HCT116 (cell line): ENCODE data around the gene SLC11A1. TPM values are rescaled to one million over a fixed set of nuclear protein-coding genes. Genes with fewer than 3 reads are reported as not detected.

Experiments
- ATAC-seq: fragments of 200-7000 bp; cut with Tn5 transposase; 2 replicates; pipeline ENCODE4 v1.9.1; 2020; ENCODE audit warnings: mild to moderate bottlenecking, moderate library complexity
- BruUV-seq: library from RNA; stranded (reverse); fragments of 400-500 nt; replicated peaks from 2 replicates; lab custom pipeline; 2021; lab: Mats Ljungman, UMichigan
- CTCF ChIA-PET: fragments of 300-600 bp; sonication (Branson Sonifier 250); formaldehyde crosslinking; loops from one replicate; lab custom pipeline; 2021; ENCODE audit warnings: antibody characterized with exemption; lab: Charles Lee
- POLR2A ChIA-PET: fragments of 300-600, 350-600 bp; sonication (Branson Sonifier 250); formaldehyde crosslinking; loops from one replicate; lab custom pipeline; 2021; ENCODE audit warnings: antibody characterized with exemption; lab: Charles Lee
- RAD21 ChIA-PET, 2 experiments: fragments of 300-600 bp; sonication (Branson Sonifier 250); formaldehyde crosslinking; loops; one replicate each; lab custom pipeline; 2023; ENCODE audit warnings: low total read pairs in 2 of 2; ENCODE audit not compliant: uncharacterized antibody in 2 of 2, unreplicated experiment in 2 of 2, low non-redundant PET in 1 of 2; lab: Charles Lee
- DNase-seq: peaks from one replicate; pipeline ENCODE4 v3.0.0-alpha.2; 2010; ENCODE audit warnings: low read depth, low spot score
- H2AFZ ChIP-seq: fragments of 200-600 bp; shearing (Covaris generic), sonication (generic); 2 replicates; pipeline ENCODE4 v1.6.1; 2017; ENCODE audit warnings: low read depth, mixed run types, mixed read lengths, antibody characterized with exemption, low read length; ENCODE audit not compliant: poor library complexity, severe bottlenecking
- H3K27ac ChIP-seq: 2 replicates; pipeline ENCODE4 v1.5.1; 2012; ENCODE audit warnings: low read depth, low read length
- H3K27me3 ChIP-seq: fragments of 200-600 bp; sonication (generic); 2 replicates; pipeline ENCODE4 v1.6.1; 2016; ENCODE audit warnings: mixed run types, low read length, mixed read lengths; ENCODE audit not compliant: insufficient read depth
- H3K36me3 ChIP-seq, 2 experiments: fragments of 200-500 bp in 1 of 2; fragments of 200-600 bp in 1 of 2; sonication (Bioruptor generic) in 1 of 2; sonication (generic) in 1 of 2; 2 replicates each; pipeline versions ENCODE4 v1.5.1 to v1.6.1; 2014 to 2016; ENCODE audit warnings: low read length in 2 of 2, inconsistent platforms in 1 of 2, mixed read lengths in 1 of 2, mixed run types in 1 of 2; ENCODE audit not compliant: insufficient read depth in 2 of 2, control insufficient read depth in 1 of 2
- H3K4me1 ChIP-seq, 2 experiments: fragments of 200-600 bp in 1 of 2; sonication (generic) in 1 of 2; 2 replicates each; pipeline versions ENCODE4 v1.5.1 to v1.6.1; 2012 to 2017; ENCODE audit warnings: low read length in 2 of 2, inconsistent platforms in 1 of 2, mild to moderate bottlenecking in 1 of 2, mixed read lengths in 1 of 2, mixed run types in 1 of 2, moderate library complexity in 1 of 2; ENCODE audit not compliant: insufficient read depth in 2 of 2, control insufficient read depth in 1 of 2
- H3K4me2 ChIP-seq: fragments of 200-600 bp; sonication (generic); 2 replicates; pipeline ENCODE4 v1.6.1; 2017; ENCODE audit warnings: mixed run types, low read length, mixed read lengths
- H3K4me3 ChIP-seq, 2 experiments: fragments of 200-600 bp in 1 of 2; sonication (generic) in 1 of 2; replicated peaks in 1 of 2; 2 replicates each; pipeline ENCODE4 v1.5.1; 2011 to 2016; ENCODE audit warnings: low read length in 2 of 2, control low read depth in 1 of 2, low read depth in 1 of 2, mild to moderate bottlenecking in 1 of 2, mixed read lengths in 1 of 2, mixed run types in 1 of 2
- H3K79me2 ChIP-seq: fragments of 200-600 bp; sonication (generic); 2 replicates; pipeline ENCODE4 v1.6.1; 2017; ENCODE audit warnings: mild to moderate bottlenecking, mixed run types, low read length, moderate library complexity, mixed read lengths; ENCODE audit not compliant: insufficient read depth
- H3K9ac ChIP-seq: fragments of 200-600 bp; sonication (generic); 2 replicates; pipeline ENCODE4 v1.6.1; 2016; ENCODE audit warnings: low read length, mixed read lengths
- H3K9me2 ChIP-seq: fragments of 200-600 bp; sonication (generic), shearing (Covaris generic); 2 replicates; pipeline ENCODE4 v1.6.1; 2017; ENCODE audit warnings: mixed run types, mild to moderate bottlenecking, moderate library complexity; ENCODE audit not compliant: insufficient read depth
- H3K9me3 ChIP-seq, 2 experiments: fragments of 200-500 bp in 1 of 2; fragments of 200-600 bp in 1 of 2; sonication (Bioruptor generic) in 1 of 2; sonication (generic) in 1 of 2; 2 replicates each; pipeline ENCODE4 v1.6.1; 2014 to 2017; ENCODE audit warnings: low read length in 2 of 2, mixed read lengths in 2 of 2, inconsistent platforms in 1 of 2, low read depth in 1 of 2, mild to moderate bottlenecking in 1 of 2, mixed run types in 1 of 2, moderate library complexity in 1 of 2; ENCODE audit not compliant: control insufficient read depth in 1 of 2, insufficient read depth in 1 of 2
- H4K20me1 ChIP-seq: fragments of 200-600 bp; sonication (generic), shearing (Covaris generic); 2 replicates; pipeline ENCODE4 v1.6.1; 2017; ENCODE audit warnings: mixed run types, mild to moderate bottlenecking, moderate library complexity; ENCODE audit not compliant: insufficient read depth
- CBX3 ChIP-seq: IDR thresholded peaks from 2 replicates; pipeline ENCODE4 v1.6.1; 2012; ENCODE audit warnings: low read depth
- ELF1 ChIP-seq: IDR thresholded peaks from 2 replicates; pipeline ENCODE4 v1.6.1; 2012; ENCODE audit warnings: low read depth, borderline replicate concordance
- EZH2 ChIP-seq: fragments of 200-600 bp; sonication (generic); IDR thresholded peaks from 2 replicates; pipeline ENCODE4 v1.6.1; 2017; ENCODE audit warnings: antibody characterized with exemption, mixed run types
- FOSL1 ChIP-seq: IDR thresholded peaks from 2 replicates; pipeline ENCODE4 v1.6.1; 2012; ENCODE audit warnings: low read depth
- JUND ChIP-seq: IDR thresholded peaks from 2 replicates; pipeline ENCODE4 v1.6.1; 2012
- SRF ChIP-seq: IDR thresholded peaks from 2 replicates; pipeline ENCODE4 v1.6.1; 2012; ENCODE audit warnings: low read depth
- TCF7L2 ChIP-seq: IDR thresholded peaks from 2 replicates; pipeline ENCODE4 v1.7.0; 2011; ENCODE audit warnings: borderline replicate concordance, inconsistent platforms; ENCODE audit not compliant: insufficient read depth, insufficient read length; ENCODE audit errors: extremely low read depth
- YY1 ChIP-seq: IDR thresholded peaks from 2 replicates; pipeline ENCODE4 v1.6.1; 2011; ENCODE audit warnings: low read length, low read depth, moderate library complexity, mild to moderate bottlenecking; ENCODE audit not compliant: insufficient replicate concordance; ENCODE audit errors: extremely low read depth
- ZNF274 ChIP-seq: fragments of 200-500 bp; sonication (Bioruptor generic); IDR thresholded peaks from 2 replicates; pipeline ENCODE4 v1.6.1; 2014; ENCODE audit warnings: mild to moderate bottlenecking, low read depth, low read length, inconsistent platforms
- intact Hi-C: fragments of 100-400 bp; cut with micrococcal nuclease; formaldehyde crosslinking; loops from 2 replicates; pipeline ENCODE4 v1.10.0; 2022
- total RNA-seq: library from RNA; stranded (reverse); gene quantifications from one replicate; pipeline ENCODE4 v1.2.1, GENCODE V29; 2021; ENCODE audit not compliant: unreplicated experiment
- TF ChIP-seq, protein P1 (sequence below): IDR thresholded peaks from 2 replicates; pipeline ENCODE4 v1.6.1; 2011; ENCODE audit warnings: mild to moderate bottlenecking, low read length, moderate library complexity; ENCODE audit not compliant: insufficient replicate concordance; ENCODE audit errors: extremely low read depth
- TF ChIP-seq, protein P2 (sequence below): IDR thresholded peaks from 2 replicates; pipeline ENCODE4 v1.6.1; 2012
- TF ChIP-seq, protein P3 (sequence below): IDR thresholded peaks from 2 replicates; pipeline ENCODE4 v1.6.1; 2012

The SLC11A1 gene
- total RNA-seq, 1 experiment from 2014 or later: 0.42 TPM

DNA sequence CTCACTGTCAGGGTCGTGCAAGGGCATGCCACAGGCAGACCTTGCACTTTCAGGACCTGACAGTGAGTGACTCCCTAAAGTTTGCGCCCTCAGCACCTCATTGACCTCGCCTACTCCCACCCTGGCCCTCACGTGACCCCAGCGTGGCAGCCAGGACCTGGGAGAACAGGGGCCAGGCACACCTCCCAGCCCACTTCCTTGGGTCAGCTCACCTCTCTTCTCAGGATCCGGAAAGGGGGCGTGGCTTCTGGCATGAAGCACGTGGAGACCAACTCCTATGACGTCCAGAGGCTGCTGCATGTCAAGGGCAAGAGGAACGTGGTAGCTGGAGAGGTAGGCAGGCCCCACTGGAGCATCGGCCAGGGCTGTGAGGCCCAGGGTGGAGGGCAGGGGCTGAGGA, 45.7 kb downstream of the SLC11A1 start:
- H4K20me1 ChIP-seq: no peaks in the 10 kb centered on the region
- ATAC-seq (no peak), DNase-seq (no peak)
- H3K36me3 ChIP-seq: no peaks in the 10 kb centered on the region
- ChIA-PET CTCF (no interaction called here), RAD21 (no interaction called here), POLR2A (no interaction called here)
- H3K79me2 ChIP-seq: no peaks in the 10 kb centered on the region
- H3K27me3 ChIP-seq: no peaks in the 10 kb centered on the region
- no peak overlapping the region for H3K4me3 ChIP-seq
- H3K4me1 ChIP-seq: peaks cover 0 to 3% of the 10 kb centered on the region in 2 experiments; a peak in 1 of 4 replicates
- H2AFZ ChIP-seq: no peak overlapping the region
- no peak overlapping the region for H3K4me2 ChIP-seq
- no peaks in the 10 kb centered on the region for H3K9me3 ChIP-seq
- H3K27ac ChIP-seq: no peak overlapping the region
- TF ChIP-seq YY1: no peak
- no peak for TF ChIP-seq JUND
- TF ChIP-seq ELF1: no peak
- TF ChIP-seq, protein P1, sequence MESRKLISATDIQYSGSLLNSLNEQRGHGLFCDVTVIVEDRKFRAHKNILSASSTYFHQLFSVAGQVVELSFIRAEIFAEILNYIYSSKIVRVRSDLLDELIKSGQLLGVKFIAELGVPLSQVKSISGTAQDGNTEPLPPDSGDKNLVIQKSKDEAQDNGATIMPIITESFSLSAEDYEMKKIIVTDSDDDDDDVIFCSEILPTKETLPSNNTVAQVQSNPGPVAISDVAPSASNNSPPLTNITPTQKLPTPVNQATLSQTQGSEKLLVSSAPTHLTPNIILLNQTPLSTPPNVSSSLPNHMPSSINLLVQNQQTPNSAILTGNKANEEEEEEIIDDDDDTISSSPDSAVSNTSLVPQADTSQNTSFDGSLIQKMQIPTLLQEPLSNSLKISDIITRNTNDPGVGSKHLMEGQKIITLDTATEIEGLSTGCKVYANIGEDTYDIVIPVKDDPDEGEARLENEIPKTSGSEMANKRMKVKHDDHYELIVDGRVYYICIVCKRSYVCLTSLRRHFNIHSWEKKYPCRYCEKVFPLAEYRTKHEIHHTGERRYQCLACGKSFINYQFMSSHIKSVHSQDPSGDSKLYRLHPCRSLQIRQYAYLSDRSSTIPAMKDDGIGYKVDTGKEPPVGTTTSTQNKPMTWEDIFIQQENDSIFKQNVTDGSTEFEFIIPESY: no peak
- TF ChIP-seq, protein P2, sequence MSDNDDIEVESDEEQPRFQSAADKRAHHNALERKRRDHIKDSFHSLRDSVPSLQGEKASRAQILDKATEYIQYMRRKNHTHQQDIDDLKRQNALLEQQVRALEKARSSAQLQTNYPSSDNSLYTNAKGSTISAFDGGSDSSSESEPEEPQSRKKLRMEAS: no peak
- TF ChIP-seq, protein P3, sequence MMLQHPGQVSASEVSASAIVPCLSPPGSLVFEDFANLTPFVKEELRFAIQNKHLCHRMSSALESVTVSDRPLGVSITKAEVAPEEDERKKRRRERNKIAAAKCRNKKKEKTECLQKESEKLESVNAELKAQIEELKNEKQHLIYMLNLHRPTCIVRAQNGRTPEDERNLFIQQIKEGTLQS: no peak
- TF ChIP-seq ZNF274: no peak
- no peak for TF ChIP-seq CBX3
- no peak for TF ChIP-seq EZH2
- TF ChIP-seq SRF: no peak
- TF ChIP-seq TCF7L2: no peak
- no peak for TF ChIP-seq FOSL1
- H3K9ac ChIP-seq: no peak overlapping the region
- no TSS peak for BruUV-seq
- intact Hi-C loops: no loop called here
- H3K9me2 ChIP-seq: no peaks in the 10 kb centered on the region
